Activated CD4-positive, alpha-beta T cell treated with anti-CD3 and anti-CD28 coated beads, Interleukin-2, Interleukin-4, amounts not matched to agents 100 ng/mL and 50 ng/mL, durations not matched to agents 16 hours and 8 hours (primary cell): ENCODE data around the gene OMA1.
A peak's percentile ranks its signal among the peaks of the same experiment; 100 is the strongest.
"Not testable (repeated sequence)": the region's sequence is repeated elsewhere in the genome, so short reads cannot be mapped to it uniquely, and the experiment has no call there.

Experiments
- DNase-seq: peaks from one replicate; pipeline ENCODE4 v3.0.0-alpha.2; 2020; ENCODE audit warnings: low spot score

OMA1 gene

DNA sequence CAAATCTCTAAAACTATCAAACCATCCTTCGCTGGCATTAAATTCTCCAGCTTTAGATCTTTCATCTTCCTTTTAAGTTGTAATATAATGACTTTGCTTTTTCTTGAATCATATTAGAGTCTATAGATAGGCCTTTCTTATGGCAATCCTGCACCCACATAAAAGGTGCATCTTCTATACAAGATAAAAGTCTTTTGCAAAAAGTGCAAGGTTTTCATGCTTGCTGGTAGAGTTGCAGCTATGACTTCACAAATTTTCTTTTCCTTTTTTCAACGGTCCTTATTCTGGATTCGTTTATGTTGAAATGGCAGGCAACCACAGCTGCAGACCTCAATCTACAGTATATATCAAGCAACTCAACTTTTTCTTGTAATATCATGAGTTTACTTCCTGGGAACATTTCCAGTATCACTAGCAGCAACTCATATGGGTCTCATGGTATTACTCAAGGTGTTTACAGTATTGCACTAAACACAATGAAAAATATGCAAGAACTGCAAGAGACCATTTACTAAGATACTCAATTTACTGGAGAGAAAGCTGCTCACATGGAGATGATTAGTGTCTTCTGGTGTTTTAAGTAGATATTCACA, 22.1 kb downstream of the OMA1 start:
- DNase-seq = peak; percentile 77

DNA sequence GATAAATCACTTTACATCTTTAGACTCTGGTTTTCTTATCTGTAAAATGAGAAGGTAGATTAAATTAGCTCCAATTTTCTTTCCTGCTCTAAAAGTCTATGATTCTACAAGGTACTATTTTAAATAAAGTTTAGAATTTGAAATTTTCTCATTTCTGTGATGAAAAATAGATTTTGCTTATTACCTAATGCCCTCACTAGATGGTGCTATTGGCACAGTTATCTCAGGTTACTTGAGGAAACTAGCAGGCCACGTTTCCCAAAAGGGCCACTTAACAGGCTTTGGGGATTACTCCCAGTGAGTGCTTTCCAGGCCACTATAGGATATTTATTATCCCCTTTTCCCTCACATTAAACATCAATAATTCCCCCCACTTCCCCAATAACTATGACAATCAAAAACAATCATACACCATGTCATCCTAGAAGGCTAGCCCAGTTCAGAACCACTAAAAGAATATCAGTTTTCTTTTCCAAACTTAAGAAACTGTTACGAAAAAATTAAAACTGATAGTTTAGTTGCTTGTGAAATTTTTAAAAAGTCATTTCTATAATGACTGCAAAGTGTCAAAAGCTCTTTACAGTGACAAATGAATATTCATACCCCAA, 30.6 kb downstream of the OMA1 start:
- DNase-seq = peak; percentile 59

DNA sequence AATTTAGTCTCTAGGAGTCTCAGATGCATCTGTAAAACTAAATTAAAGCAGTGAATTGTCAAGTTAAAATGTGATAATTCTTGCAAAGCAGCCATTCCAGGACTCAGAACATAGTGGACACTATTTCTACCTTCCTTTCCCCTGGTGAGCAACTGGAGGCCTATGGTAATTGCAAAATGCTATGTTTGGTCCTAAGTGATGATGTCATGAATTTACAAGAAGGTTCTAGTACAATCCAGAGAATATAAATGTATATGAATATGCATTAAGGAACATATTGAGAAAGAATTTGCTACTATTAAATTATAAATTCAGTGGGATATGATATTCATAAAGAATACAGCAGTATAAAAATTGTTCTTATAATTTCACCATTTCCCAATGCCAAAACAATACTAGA, 32.6 kb downstream of the OMA1 start:
- DNase-seq = no peak

DNA sequence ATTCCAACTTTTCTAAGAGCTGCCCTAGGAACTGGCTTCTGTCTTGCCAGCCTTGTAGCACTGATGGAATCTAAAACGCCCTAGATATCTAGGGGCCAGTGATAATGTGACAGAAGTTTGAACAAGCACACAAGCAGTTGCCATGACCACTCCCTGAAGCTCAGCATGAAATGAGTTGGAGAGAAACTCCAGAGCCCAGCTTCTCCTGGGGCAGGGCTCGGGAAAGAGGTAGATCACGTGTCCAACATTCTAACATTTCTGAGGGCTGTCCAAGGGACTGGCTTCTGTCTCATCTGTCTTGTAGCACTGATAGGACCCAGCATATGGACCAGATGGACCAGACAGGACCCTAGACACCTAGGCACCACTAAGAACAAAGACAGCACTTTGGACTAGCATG, 37.9 kb downstream of the OMA1 start:
- DNase-seq = no peak

DNA sequence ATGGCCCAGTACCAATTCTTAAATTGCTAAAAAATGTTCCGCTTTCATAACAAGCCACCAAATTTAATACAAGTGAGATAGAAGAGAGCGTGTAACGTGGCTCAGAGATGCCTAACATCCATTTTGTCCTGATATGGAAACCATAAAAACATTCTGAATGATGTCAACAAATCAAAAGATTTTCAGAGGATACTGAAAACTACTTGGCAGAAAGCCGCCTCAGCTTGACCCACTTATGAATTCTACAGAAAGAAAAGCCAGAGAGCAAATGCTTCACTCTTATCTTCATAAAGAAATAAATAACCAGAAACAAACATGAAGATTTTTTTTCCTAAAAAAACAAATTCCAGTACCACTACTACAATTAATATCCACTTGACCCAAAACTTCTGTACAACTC, 41.2 kb downstream of the OMA1 start:
- no peak for DNase-seq

DNA sequence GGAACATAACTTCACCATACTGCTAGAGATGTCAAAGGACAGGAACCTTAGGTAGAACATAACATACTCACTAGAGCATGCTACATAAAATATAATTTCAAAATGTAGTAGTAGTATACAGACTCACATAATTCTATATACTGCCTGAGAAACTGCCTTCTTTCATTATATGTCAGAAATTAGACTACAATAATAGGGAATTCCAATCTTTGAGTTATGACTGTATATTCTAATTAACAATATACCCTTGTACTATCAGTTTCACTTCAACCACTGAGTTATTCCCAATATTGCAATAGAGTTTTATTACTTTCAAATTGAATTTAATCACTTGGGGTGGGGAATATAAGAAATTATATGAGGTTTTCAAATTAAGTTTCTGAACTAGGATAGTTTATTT, 44.0 kb downstream of the OMA1 start:
- no peak for DNase-seq

DNA sequence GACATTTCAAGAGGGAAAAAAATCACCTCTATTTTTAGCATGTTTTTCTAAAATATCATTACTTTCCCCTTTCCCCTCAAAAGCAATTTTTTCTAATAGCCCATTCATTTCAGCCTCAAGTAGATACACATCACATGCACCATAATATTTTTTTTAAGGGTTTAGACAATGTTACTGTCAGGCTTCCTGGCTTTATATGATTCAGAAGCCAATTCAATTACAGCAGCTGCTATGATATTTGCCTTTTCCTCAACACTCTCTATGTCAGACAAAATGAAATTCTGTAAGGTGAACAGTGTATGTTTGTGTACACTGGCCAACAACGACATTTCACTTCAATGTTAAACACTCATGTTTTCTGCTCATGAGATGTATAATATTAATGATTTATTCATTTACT, 46.5 kb downstream of the OMA1 start:
- DNase-seq = no peak

DNA sequence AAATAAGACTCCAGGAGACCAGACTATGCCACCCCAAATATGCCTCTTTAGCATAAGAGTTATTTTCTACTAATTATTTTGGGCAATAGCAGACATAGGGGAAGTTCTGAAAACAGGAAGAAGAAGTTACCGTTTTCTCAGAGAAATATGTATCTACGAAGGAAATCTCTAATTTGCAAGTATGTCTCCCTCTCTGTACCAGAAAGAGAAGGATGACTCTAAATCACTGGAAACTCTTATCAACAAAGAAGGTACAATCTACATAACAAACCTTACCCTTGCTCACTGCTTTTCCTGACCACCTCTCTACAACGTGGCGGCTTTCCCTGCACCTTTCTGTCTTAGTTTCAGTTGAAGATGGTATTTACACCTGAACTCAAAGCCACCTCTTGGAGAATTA, 49.0 kb downstream of the OMA1 start:
- DNase-seq = no peak

DNA sequence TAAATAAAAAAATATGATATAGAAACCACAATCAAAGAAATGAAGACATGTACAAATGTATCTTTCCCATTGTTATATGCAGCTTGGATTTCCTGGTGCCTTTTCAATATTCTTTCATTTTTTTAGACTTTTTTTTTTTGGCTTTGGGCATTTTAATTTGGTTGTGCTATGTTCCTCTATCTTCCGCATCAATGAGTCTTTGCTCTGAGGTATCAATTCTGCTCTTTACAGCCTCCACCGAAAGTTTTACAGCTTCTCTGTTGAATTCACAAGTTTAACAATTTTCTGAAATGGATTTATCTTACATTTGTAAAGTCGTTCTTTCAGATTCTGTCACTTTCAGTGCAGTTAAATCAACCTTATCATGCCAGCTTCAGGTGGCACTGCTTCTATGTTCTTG, 50.5 kb downstream of the OMA1 start:
- DNase-seq = no peak

DNA sequence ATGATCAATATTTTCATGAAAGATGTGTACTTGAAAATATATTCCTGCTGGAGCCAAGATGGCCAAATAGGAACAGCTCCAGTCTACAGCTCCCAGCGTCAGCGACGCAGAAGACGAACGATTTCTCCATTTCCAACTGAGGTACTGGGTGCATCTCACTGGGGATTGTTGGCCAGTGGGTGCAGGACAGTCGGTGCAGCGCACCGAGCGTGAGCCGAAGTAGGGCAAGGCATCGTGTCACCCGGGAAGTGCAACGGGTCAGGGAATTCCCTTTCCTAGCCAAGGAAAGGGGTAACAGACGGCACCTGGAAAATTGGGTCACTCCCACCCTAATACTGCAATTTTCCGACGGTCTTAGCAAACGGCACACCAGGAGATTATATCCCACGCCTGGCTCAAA, 57.6 kb downstream of the OMA1 start:
- DNase-seq = not testable (repeated sequence)

DNA sequence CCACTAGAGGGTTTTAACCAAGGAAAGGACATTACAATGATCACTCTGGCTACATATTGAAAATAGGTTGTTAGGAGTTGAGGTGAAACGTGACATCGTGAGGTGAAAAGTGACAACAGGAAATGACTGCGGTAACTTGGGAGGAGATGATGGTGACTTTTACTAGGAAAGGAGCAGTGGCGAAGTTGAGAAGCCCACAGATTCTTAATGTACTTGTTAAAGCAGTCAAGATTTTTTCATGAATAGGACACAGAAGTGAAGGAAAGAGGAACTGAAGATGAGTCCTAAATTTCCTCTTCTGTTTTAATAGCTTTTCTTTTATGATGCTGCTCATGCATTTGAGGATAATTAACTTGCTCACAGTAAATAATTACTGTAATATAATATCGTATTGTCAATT, 59.5 kb downstream of the OMA1 start:
- peak; percentile 8 for DNase-seq

DNA sequence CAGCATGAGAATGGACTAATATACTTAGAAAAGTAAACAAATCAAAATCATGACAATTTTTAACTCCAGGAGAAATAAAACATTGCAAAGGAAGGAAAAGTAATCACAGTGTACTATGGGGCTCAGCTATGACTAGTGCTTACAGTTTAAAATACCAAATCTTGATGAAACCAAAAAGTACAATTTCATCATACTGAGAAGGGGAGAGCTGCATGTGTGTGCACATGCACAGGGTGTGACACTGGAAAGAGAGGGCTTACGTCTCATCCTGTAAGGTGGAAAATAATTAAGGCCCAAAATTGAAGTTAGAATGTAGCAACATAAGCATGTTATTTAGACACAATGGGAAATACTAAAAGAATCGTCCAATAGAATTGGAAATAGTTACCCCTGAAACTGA, 64.6 kb downstream of the OMA1 start:
- DNase-seq = no peak

DNA sequence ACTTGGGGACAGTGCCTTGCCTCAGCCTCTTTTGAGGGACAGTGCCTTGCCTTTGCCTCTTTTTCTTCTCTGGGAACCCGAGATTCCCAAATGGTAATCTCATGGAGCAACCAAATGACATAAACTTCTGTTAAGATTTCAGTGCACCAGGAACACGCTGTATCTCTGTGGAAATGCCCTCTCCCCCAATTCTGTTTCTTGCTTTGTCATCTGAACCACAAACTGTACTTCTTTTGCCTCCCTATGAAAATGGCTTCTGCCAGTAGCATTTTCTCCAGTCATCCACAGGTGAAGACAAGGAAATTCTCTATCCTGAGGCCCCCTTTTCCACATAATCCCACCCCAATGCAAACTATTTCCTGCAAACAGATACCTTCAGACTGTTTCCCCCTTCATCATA, 66.3 kb downstream of the OMA1 start:
- no peak for DNase-seq

DNA sequence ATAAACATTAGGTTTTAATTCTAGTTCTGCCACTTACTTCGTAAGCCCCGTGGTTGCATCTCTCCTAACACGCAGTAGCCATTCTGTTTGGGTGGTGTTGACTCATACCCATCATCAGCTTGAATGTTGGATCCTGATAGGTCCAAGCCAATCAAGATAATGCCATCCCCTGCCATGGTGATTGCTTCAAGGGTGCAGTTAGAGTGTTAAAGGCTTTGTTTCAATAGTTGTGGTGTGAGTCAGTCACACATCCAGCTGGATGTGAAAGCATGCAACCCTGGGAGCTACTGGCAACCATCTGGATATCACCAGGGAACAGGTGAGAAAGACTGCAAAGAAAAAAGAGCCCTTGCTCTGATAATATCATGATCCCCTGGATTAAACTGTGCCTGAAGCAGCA, 69.1 kb downstream of the OMA1 start:
- DNase-seq = no peak

DNA sequence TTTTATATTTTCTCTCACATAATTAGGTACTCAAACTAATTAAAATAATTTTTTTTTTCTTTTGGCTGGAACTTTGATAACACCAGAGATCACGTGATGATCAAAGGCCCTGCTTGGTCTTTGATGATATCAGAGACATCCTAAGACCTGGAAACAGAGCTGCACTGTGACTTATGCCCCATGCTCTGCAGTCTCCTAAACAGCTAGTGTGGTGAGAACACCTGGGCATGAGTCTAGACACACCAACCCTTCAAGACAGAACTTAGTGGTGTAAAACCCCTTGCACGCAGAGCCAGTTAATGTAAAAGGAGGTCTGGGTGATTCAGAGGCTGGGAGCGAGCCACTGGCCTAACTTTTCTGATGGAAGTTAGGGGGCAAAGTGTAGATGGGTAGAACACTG, 70.3 kb downstream of the OMA1 start:
- DNase-seq = no peak

DNA sequence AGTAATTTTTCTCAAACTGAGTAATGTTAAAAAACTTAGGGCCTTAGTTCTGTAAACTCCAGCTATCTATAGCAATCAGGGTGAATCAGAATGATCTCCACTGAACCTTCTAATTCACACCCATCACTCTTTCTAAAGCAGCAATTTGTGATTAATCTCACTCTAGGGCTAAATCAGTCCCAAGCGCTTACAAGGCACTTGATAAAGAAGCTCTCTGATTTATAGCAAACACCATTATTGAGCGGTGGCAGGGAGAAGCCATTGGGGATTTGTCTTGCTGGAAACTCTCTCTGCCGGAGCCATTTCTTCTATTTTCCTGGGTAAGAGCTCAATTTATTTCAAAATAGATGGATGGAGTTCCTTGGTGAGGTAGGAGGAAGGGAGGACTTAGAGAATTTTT, 77.0 kb downstream of the OMA1 start:
- no peak for DNase-seq

DNA sequence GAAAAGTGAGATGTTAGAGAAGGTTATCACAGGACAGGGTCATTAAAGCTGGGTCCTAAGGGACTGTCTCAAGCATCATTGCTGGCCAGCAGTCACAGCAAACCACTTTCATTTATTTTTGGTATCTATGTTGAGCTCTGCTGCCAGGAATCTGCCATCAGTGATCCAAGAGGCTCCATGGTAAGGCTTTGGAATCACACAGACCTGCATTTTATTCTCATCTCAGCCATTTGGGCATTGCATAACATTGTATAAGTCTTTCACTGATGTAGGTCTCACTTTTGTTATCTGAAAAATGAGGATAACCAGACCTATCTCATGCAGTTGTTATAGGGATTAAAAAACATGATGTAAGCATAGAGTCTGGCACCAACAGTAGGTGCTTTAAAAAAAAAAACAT, 77.5 kb downstream of the OMA1 start:
- no peak for DNase-seq

DNA sequence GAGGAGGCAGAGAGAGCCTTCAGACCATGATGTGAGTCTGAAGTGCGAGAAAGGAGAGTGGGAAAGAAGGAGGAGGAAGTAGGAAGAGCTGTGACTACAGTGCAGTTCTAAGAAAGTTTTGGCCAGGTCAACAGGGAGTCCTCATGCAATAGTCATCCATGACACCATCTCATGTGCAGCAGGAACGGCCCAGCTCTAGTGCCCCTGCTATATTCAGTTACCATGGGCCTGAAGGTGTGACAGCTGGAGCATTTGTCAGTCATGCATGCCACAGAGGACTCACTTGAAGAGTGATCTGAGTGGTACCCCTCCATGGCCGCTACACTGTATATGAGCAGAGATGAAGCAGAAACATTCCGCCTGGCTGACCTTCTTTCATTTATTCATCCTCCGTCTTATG, 77.9 kb downstream of the OMA1 start:
- no peak for DNase-seq

DNA sequence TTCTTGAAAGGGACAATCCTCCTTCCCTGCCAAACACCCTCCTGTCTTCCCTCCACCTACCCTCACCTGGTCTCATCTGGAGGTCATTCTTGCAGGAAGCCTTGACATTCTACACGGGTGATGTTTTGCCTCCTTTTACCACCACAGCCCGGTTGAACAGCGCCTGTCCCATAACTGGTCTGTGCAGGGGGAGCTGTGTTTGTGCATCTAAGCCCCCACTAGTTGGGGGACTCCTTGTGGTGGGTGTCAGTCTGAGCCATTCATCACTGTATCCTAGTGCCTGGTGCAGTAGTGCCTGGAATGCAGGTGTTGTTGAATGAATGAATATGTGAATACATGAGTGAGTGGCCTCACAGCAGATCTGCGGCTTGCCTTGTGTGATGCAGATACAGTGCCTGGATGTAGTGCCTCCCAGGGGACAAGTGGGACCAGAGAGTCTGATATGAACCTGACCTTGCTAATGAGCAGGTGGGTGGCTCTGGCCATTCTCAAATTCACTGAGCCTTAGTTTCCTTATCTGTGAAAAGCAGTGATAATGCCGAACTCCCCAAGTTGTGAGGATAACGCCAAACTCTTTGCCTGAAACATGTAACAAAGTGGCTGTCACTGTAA, 79.8 kb downstream of the OMA1 start:
- DNase-seq = no peak

DNA sequence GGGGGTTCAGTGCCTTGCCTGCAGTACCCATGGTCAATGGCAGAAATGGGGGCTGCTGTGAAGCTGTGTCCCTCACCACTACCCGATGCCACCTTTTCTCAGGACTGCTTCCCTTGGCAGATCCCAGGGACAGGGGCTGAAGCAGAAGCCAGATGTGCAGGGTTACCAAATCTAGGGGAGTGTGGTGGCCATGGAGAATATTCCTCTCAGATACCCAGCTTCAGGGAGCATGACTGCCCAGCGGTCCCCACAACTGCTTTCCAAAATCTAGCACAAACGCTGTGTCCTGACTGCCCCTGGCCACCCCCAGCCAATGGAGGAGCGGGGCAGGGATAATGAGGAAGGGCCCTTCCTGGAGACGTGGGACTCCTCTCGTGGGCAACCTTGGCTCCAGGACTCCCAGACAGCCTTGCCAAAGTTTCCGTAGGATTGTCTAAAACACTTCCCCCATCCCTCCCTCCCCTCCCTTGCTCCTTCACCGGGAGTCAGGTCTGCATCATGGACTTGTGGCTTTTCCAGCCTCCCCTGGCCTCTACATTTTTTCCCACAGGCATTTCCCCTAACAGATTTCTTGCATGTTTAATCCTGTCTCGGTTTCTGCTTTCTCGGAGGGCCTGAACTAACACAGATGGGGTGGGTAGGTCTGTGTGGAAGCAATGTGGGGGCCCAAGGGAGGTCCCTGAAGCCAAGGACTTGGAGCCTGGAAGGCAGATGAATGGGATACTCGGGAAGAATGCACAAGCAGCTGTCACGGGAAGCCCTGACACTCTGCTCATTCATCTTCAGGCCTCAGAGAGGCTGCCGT, 80.5 kb downstream of the OMA1 start:
- no peak for DNase-seq

DNA sequence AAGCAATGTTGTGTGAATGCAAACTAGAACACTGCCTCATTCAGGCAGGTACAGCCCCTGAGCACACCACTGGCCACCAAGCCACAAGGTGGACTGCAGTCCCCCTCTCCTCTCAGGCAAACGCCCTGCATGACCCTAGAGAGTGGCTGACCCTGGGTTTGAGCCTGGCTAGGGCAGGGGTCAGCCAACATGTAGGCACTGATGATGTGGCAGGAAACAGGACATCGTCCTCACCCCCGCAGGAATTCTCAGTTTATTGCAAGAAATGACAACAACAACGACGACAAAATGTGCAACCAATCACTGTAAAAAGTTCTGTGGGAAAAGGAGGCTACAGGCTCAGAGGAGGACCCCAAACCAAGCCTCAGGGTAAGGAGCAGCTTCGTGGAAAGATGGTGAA, 81.3 kb downstream of the OMA1 start:
- DNase-seq = no peak

DNA sequence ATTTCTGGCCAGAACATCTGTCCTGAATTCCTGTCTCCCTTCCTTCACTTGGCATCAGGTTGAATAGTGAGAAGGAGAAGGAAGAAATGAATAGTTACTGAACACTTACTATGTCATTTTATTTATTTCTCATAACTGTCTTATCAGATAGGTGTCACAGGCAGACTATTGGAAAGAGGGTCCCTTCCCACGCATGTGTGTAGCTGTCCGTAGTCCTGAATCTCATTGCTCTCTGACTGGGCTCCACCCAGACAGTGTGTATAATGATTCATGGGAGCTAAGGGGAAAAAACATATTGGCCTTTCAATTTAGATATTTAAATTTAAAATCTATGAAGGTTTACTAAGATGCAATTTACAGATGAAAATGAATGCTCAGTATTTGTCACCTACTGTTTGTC, 86.1 kb downstream of the OMA1 start:
- DNase-seq = no peak

DNA sequence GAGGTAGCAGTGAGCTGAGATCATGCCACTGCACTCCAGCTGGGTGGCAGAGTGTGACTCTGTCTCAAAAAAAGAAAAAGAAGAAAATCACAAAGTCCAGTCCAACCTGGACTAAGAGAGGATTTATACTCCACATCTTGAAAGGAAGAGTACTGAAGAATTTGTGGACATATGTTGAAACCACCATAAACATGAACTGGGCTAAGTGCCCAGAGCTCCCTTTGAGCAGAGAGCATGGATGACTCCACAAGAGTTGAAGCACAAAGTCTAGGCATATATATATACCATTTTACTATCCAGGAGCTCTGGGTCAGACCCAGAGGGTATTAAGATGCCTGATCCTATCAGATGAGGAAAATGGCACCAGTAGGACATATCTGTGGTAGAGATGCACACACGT, 86.6 kb downstream of the OMA1 start:
- no peak for DNase-seq
